Naive thymus-derived CD4-positive, alpha-beta T cell (primary cell): ENCODE data around the gene TCERG1L. TPM values are rescaled to one million over a fixed set of nuclear protein-coding genes. Genes with fewer than 3 reads are reported as not detected.

Source experiments
- ATAC-seq: fragments of 150-1000 bp; cut with Tn5 transposase; 2 replicates; pipeline ENCODE4 v1.10.0; 2021; ENCODE audit warnings: mild to moderate bottlenecking, moderate library complexity
- CTCF ChIA-PET: fragments of 350-600 bp; sonication (Branson Sonifier 250); formaldehyde crosslinking; loops from one replicate; lab custom pipeline; 2021; ENCODE audit warnings: antibody characterized with exemption; lab: Charles Lee
- POLR2A ChIA-PET: fragments of 350-600 bp; sonication (Branson Sonifier 250); formaldehyde crosslinking; loops from one replicate; lab custom pipeline; 2021; ENCODE audit warnings: antibody characterized with exemption, inconsistent platforms; lab: Charles Lee
- DNase-seq, 9 donors: peaks; one replicate each; pipeline versions ENCODE4 v3.0.0 to v3.0.0-alpha.2; 2020 to 2022; ENCODE audit warnings: mixed read lengths in 1 of 9
- H3K27ac ChIP-seq: one replicate; pipeline ENCODE4 v1.7.0; 2013; ENCODE audit warnings: mild to moderate bottlenecking, low read depth, low read length, moderate library complexity
- H3K27me3 ChIP-seq, 2 donors: one replicate each; pipeline ENCODE4 v1.7.0; 2013; ENCODE audit warnings: low read length in 2 of 2, mild to moderate bottlenecking in 2 of 2, moderate library complexity in 2 of 2; ENCODE audit not compliant: control insufficient read depth in 2 of 2, insufficient read depth in 2 of 2
- H3K36me3 ChIP-seq, 3 experiments: 1 replicate in 2 of 3; 2 replicates in 1 of 3; pipeline ENCODE4 v1.7.0; 2013; ENCODE audit warnings: low read length in 3 of 3, mild to moderate bottlenecking in 3 of 3, moderate library complexity in 1 of 3; ENCODE audit not compliant: insufficient read depth in 3 of 3, control insufficient read depth in 2 of 3
- H3K4me1 ChIP-seq, 2 donors: one replicate each; pipeline ENCODE4 v1.7.0; 2013; ENCODE audit warnings: low read length in 2 of 2, mild to moderate bottlenecking in 2 of 2, moderate library complexity in 1 of 2; ENCODE audit not compliant: control insufficient read depth in 2 of 2, insufficient read depth in 2 of 2
- H3K4me3 ChIP-seq: 2 replicates; pipeline ENCODE4 v1.7.0; 2013; ENCODE audit warnings: mild to moderate bottlenecking, low read length
- H3K9me3 ChIP-seq, 3 experiments: 1 replicate in 2 of 3; 2 replicates in 1 of 3; pipeline ENCODE4 v1.7.0; 2013; ENCODE audit warnings: low read length in 3 of 3; ENCODE audit not compliant: control insufficient read depth in 2 of 3
- H3K27ac Mint-ChIP-seq, 9 donors: one replicate each; pipeline ENCODE4 v1.8.0; 2020 to 2022; ENCODE audit warnings: mixed read lengths in 9 of 9, mild to moderate bottlenecking in 8 of 9, moderate library complexity in 5 of 9, inconsistent platforms in 2 of 9
- H3K27me3 Mint-ChIP-seq, 5 donors: one replicate each; pipeline ENCODE4 v1.8.0; 2021 to 2022; ENCODE audit warnings: mixed read lengths in 5 of 5, mild to moderate bottlenecking in 1 of 5
- H3K36me3 Mint-ChIP-seq, 5 donors: one replicate each; pipeline ENCODE4 v1.8.0; 2020 to 2022; ENCODE audit warnings: mixed read lengths in 5 of 5, mild to moderate bottlenecking in 3 of 5, inconsistent platforms in 1 of 5
- H3K4me1 Mint-ChIP-seq, 7 donors: one replicate each; pipeline ENCODE4 v1.8.0; 2020 to 2022; ENCODE audit warnings: mixed read lengths in 7 of 7, mild to moderate bottlenecking in 3 of 7, inconsistent platforms in 1 of 7
- H3K4me3 Mint-ChIP-seq, 10 donors: one replicate each; pipeline ENCODE4 v1.8.0; 2020 to 2022; ENCODE audit warnings: mild to moderate bottlenecking in 10 of 10, mixed read lengths in 10 of 10, moderate library complexity in 6 of 10, inconsistent platforms in 2 of 10
- H3K9me3 Mint-ChIP-seq, 11 donors: one replicate each; pipeline ENCODE4 v1.8.0; 2020 to 2022; ENCODE audit warnings: mixed read lengths in 11 of 11, mild to moderate bottlenecking in 4 of 11, inconsistent platforms in 1 of 11, moderate library complexity in 1 of 11
- intact Hi-C, 2 donors: fragments of 100-400 bp; cut with micrococcal nuclease; formaldehyde crosslinking; loops; one replicate each; pipeline ENCODE4 v1.15.1; 2023
- polyA plus RNA-seq, 2 donors: library from polyadenylated mRNA; unstranded; fragments of 300-500 nt; fragmentation: Illumina TruSeq; gene quantifications; one replicate each; pipeline ENCODE4 v1.2.3, GENCODE V29; 2021
- total RNA-seq, 6 experiments: library from RNA in 5 of 6; stranded (reverse) in 5 of 6; gene quantifications; 1 replicate in 5 of 6; 2 replicates in 1 of 6; pipeline ENCODE4 v1.2.3 and lab custom pipeline; 2021 to 2026

TCERG1L gene
- total and polyA plus RNA-seq, 7 experiments from 2014 or later = 0.11 to 0.42 (median 0.39) TPM; not detected in 4

GRCh38 chr10:131253931-131254858 lies 57.3 kb downstream of the TCERG1L start:
- Mint-ChIP-seq H3K4me3 (no peak overlapping the region), H3K27me3 (peaks cover 0 to 18% (median 7%) of the 10 kb centered on the region in 5 donors), H3K9me3 (no peaks in the 10 kb centered on the region), H3K27ac (no peak overlapping the region), H3K36me3 (no peaks in the 10 kb centered on the region), H3K4me1 (no peaks in the 10 kb centered on the region)
- H3K4me1 ChIP-seq = no peaks in the 10 kb centered on the region
- H3K36me3 ChIP-seq = no peaks in the 10 kb centered on the region
- ChIA-PET POLR2A (no interaction called here), CTCF (no interaction called here)
- DNase-seq (no peak), ATAC-seq (no peak)
- intact Hi-C loops = no loop called here
- H3K27ac ChIP-seq = no peak overlapping the region
- no peaks in the 10 kb centered on the region for H3K9me3 ChIP-seq
- no peak overlapping the region for H3K4me3 ChIP-seq
- H3K27me3 ChIP-seq = no peaks in the 10 kb centered on the region

GRCh38 chr10:131252567-131253276 lies 58.8 kb downstream of the TCERG1L start:
- Mint-ChIP-seq H3K27me3 (peaks cover 0 to 18% (median 7%) of the 10 kb centered on the region in 5 donors), H3K4me3 (no peak overlapping the region), H3K36me3 (no peaks in the 10 kb centered on the region), H3K4me1 (no peaks in the 10 kb centered on the region), H3K27ac (no peak overlapping the region), H3K9me3 (no peaks in the 10 kb centered on the region)
- intact Hi-C loops = no loop called here
- Histone ChIP-seq H3K4me3 (no peak overlapping the region), H3K4me1 (no peaks in the 10 kb centered on the region), H3K9me3 (no peaks in the 10 kb centered on the region), H3K36me3 (no peaks in the 10 kb centered on the region), H3K27me3 (no peaks in the 10 kb centered on the region), H3K27ac (no peak overlapping the region)
- no peak for DNase-seq
- ChIA-PET POLR2A (no interaction called here), CTCF (no interaction called here)
- ATAC-seq = no peak

- no peaks in the 10 kb centered on the region for H3K4me1 Mint-ChIP-seq
- no peak for DNase-seq
- CTCF ChIA-PET = no interaction called here
- Histone ChIP-seq H3K36me3 (no peaks in the 10 kb centered on the region), H3K4me1 (no peaks in the 10 kb centered on the region), H3K27me3 (no peaks in the 10 kb centered on the region), H3K27ac (no peak overlapping the region), H3K4me3 (no peak overlapping the region), H3K9me3 (no peaks in the 10 kb centered on the region)
- no peak for ATAC-seq
- intact Hi-C loops = no loop called here
- H3K27ac Mint-ChIP-seq = no peak overlapping the region
- H3K36me3 Mint-ChIP-seq = no peaks in the 10 kb centered on the region
- H3K9me3 Mint-ChIP-seq = no peaks in the 10 kb centered on the region
- H3K27me3 Mint-ChIP-seq = peaks cover 0 to 18% (median 7%) of the 10 kb centered on the region in 5 donors
- H3K4me3 Mint-ChIP-seq = no peak overlapping the region
- POLR2A ChIA-PET = no interaction called here
Observed at GRCh38 chr10:131251146-131251541, 60.4 kb downstream of the TCERG1L start.

- peaks cover 0 to 18% (median 7%) of the 10 kb centered on the region in 5 donors for H3K27me3 Mint-ChIP-seq
Observed at GRCh38 chr10:131250454-131251145, 60.9 kb downstream of the TCERG1L start.

GRCh38 chr10:131249955-131250344 lies 61.6 kb downstream of the TCERG1L start:
- CTCF ChIA-PET = no interaction called here
- H3K9me3 Mint-ChIP-seq = no peaks in the 10 kb centered on the region

More at GRCh38 chr10:131250454-131251145, 60.9 kb downstream of the TCERG1L start:
- ChIA-PET POLR2A (no interaction called here), CTCF (no interaction called here)
- H3K36me3 ChIP-seq = no peaks in the 10 kb centered on the region
- H3K4me3 ChIP-seq = no peak overlapping the region
- H3K36me3 Mint-ChIP-seq = no peaks in the 10 kb centered on the region
- no peaks in the 10 kb centered on the region for H3K9me3 ChIP-seq
- H3K9me3 Mint-ChIP-seq = no peaks in the 10 kb centered on the region
- H3K4me1 Mint-ChIP-seq = no peaks in the 10 kb centered on the region
- H3K27ac ChIP-seq = no peak overlapping the region
- intact Hi-C loops = no loop called here
- no peaks in the 10 kb centered on the region for H3K4me1 ChIP-seq
- ATAC-seq (no peak), DNase-seq (no peak)
- no peak overlapping the region for H3K27ac Mint-ChIP-seq
- no peak overlapping the region for H3K4me3 Mint-ChIP-seq
- H3K27me3 ChIP-seq = no peaks in the 10 kb centered on the region

GRCh38 chr10:131249238-131249954 lies 62.1 kb downstream of the TCERG1L start:
- Histone ChIP-seq H3K27me3 (no peaks in the 10 kb centered on the region), H3K9me3 (no peaks in the 10 kb centered on the region), H3K27ac (no peak overlapping the region), H3K36me3 (no peaks in the 10 kb centered on the region), H3K4me3 (no peak overlapping the region), H3K4me1 (no peaks in the 10 kb centered on the region)
- H3K4me1 Mint-ChIP-seq = no peaks in the 10 kb centered on the region
- POLR2A ChIA-PET = no interaction called here
- no peak overlapping the region for H3K4me3 Mint-ChIP-seq
- DNase-seq (no peak), ATAC-seq (no peak)
- CTCF ChIA-PET = no interaction called here
- no peaks in the 10 kb centered on the region for H3K9me3 Mint-ChIP-seq
- H3K27me3 Mint-ChIP-seq = peaks cover 0 to 18% (median 7%) of the 10 kb centered on the region in 5 donors
- no peak overlapping the region for H3K27ac Mint-ChIP-seq
- intact Hi-C loops = no loop called here
- H3K36me3 Mint-ChIP-seq = no peaks in the 10 kb centered on the region

More at GRCh38 chr10:131249955-131250344, 61.6 kb downstream of the TCERG1L start:
- Histone ChIP-seq H3K27me3 (no peaks in the 10 kb centered on the region), H3K4me3 (no peak overlapping the region), H3K27ac (no peak overlapping the region), H3K9me3 (no peaks in the 10 kb centered on the region), H3K36me3 (no peaks in the 10 kb centered on the region), H3K4me1 (no peaks in the 10 kb centered on the region)
- intact Hi-C loops = no loop called here
- no peak overlapping the region for H3K4me3 Mint-ChIP-seq
- no peak overlapping the region for H3K27ac Mint-ChIP-seq
- peaks cover 0 to 18% (median 7%) of the 10 kb centered on the region in 5 donors for H3K27me3 Mint-ChIP-seq
- DNase-seq (no peak), ATAC-seq (no peak)
- H3K4me1 Mint-ChIP-seq = no peaks in the 10 kb centered on the region
- POLR2A ChIA-PET = no interaction called here
- H3K36me3 Mint-ChIP-seq = no peaks in the 10 kb centered on the region
